HepG2 (cell line): ENCODE measurements around the gene GRIN2C. TPM values are rescaled to one million over a fixed set of nuclear protein-coding genes. Genes with fewer than 3 reads are reported as not detected.
A peak's percentile ranks its signal among the peaks of the same experiment; 100 is the strongest.

Experiments
- ATAC-seq: fragments of 200-7000 bp; cut with Tn5 transposase; 3 replicates; pipeline ENCODE4 v1.9.1; 2020; ENCODE audit warnings: mild to moderate bottlenecking, moderate library complexity
- BruUV-seq: library from RNA; stranded (reverse); fragments of 400-500 nt; replicated peaks from 2 replicates; lab custom pipeline; 2021; lab: Mats Ljungman, UMichigan
- CTCF ChIA-PET: fragments of 300-600 bp; formaldehyde crosslinking; extraction: SDS; loops from one replicate; lab custom pipeline; 2021; ENCODE audit warnings: low total read pairs, inconsistent platforms, low intra/inter-chr PET ratio; lab: Yijun Ruan, JAX
- POLR2A ChIA-PET: fragments of 350-600 bp; sonication (Branson Sonifier 250); formaldehyde crosslinking; loops from one replicate; lab custom pipeline; 2020; ENCODE audit warnings: antibody characterized with exemption, inconsistent platforms; lab: Yijun Ruan, JAX
- DNase-seq: peaks from one replicate; pipeline ENCODE4 v3.0.0-alpha.2; 2015; ENCODE audit warnings: low spot score
- FAIRE-seq: peaks from 3 replicates; lab custom pipeline; 2011; peaks lifted over from hg19 to GRCh38; lab: Jason Lieb, UNC
- H2AFZ ChIP-seq: one replicate; pipeline ENCODE4 v1.6.1; 2011; ENCODE audit warnings: low read length, inconsistent platforms
- H3K27ac ChIP-seq: fragments of 300-600 bp; 3 replicates; pipeline ENCODE4 v1.8.0; 2011; ENCODE audit warnings: mixed run types, mild to moderate bottlenecking, mixed read lengths, low read length, inconsistent platforms; ENCODE audit not compliant: insufficient read depth; ENCODE audit errors: extremely low read length
- H3K27me3 ChIP-seq, 2 experiments: fragments of 200-600 bp in 1 of 2; 2 replicates in 1 of 2; 3 replicates in 1 of 2; pipeline versions ENCODE4 v1.6.0 to v1.8.0; 2011; ENCODE audit warnings: low read length in 2 of 2, mild to moderate bottlenecking in 2 of 2, moderate library complexity in 2 of 2, inconsistent platforms in 1 of 2; ENCODE audit not compliant: insufficient read depth in 2 of 2, control insufficient read depth in 1 of 2
- H3K36me3 ChIP-seq, 2 experiments: fragments of 200-600 bp in 1 of 2; replicated peaks in 1 of 2; 2 replicates in 1 of 2; 3 replicates in 1 of 2; pipeline versions ENCODE4 v1.5.1 to v1.8.0; 2011; ENCODE audit warnings: low read length in 2 of 2, inconsistent platforms in 1 of 2; ENCODE audit not compliant: insufficient read depth in 2 of 2, control insufficient read depth in 1 of 2
- H3K4me1 ChIP-seq: 2 replicates; pipeline ENCODE4 v1.5.1; 2012; ENCODE audit warnings: low read length, inconsistent platforms; ENCODE audit not compliant: insufficient read depth
- H3K4me2 ChIP-seq: 2 replicates; pipeline ENCODE4 v1.6.0; 2011; ENCODE audit warnings: low read depth, low read length, inconsistent platforms
- H3K4me3 ChIP-seq, 3 experiments: fragments of 200-600 bp in 1 of 3; sonication (generic), shearing (Covaris generic) in 1 of 3; replicated peaks in 1 of 3; 2 replicates each; pipeline ENCODE4 v1.5.1; 2011 to 2016; ENCODE audit warnings: low read length in 3 of 3, inconsistent platforms in 2 of 3, low read depth in 2 of 3, mild to moderate bottlenecking in 2 of 3, control low read depth in 1 of 3, mixed read lengths in 1 of 3; ENCODE audit not compliant: insufficient read depth in 1 of 3
- H3K79me2 ChIP-seq: one replicate; pipeline ENCODE4 v1.6.1; 2011; ENCODE audit warnings: low read length, inconsistent platforms; ENCODE audit not compliant: insufficient read depth
- H3K9ac ChIP-seq: 2 replicates; pipeline ENCODE4 v1.6.0; 2011; ENCODE audit warnings: mild to moderate bottlenecking, low read depth, low read length, inconsistent platforms; ENCODE audit not compliant: insufficient read depth
- H3K9me3 ChIP-seq: 2 replicates; pipeline ENCODE4 v1.5.1; 2012; ENCODE audit warnings: mild to moderate bottlenecking, low read length
- H4K20me1 ChIP-seq: 2 replicates; pipeline ENCODE4 v1.6.0; 2011; ENCODE audit warnings: inconsistent platforms, mild to moderate bottlenecking, low read length, moderate library complexity; ENCODE audit not compliant: insufficient read depth
- ATF7 ChIP-seq, 2 experiments: fragments of 450-650 bp in 1 of 2; sonication (generic) in 1 of 2; formaldehyde crosslinking in 1 of 2; IDR thresholded peaks; 2 replicates each; pipeline versions ENCODE4 v1.4.0 to v1.6.1; 2016 to 2020; ENCODE audit warnings: antibody characterized with exemption in 1 of 2, mild to moderate bottlenecking in 1 of 2, missing genetic modification reagents in 1 of 2
- FOSL1 ChIP-seq: sonication (generic); formaldehyde crosslinking; IDR thresholded peaks from 2 replicates; pipeline ENCODE4 v1.9.0; 2021; ENCODE audit warnings: missing genetic modification reagents, borderline replicate concordance
- MZF1 ChIP-seq: sonication (generic); formaldehyde crosslinking; IDR thresholded peaks from 2 replicates; pipeline ENCODE4 v1.8.1; 2023; ENCODE audit warnings: mild to moderate bottlenecking, missing genetic modification reagents, borderline replicate concordance
- ZZZ3 ChIP-seq: sonication (generic); formaldehyde crosslinking; IDR thresholded peaks from 2 replicates; pipeline ENCODE4 v1.4.0; 2020; ENCODE audit warnings: missing genetic modification reagents, mild to moderate bottlenecking, borderline replicate concordance
- WGBS: methylation state at CpG from one replicate; pipeline ENCODE4 v1.1.6; 2017; ENCODE audit warnings: low lambda C conversion rate; 5-methylcytosine and 5-hydroxymethylcytosine counted together
- in situ Hi-C: cut with HindIII; loops from 2 replicates; pipeline ENCODE4 v1.10.0; 2017; ENCODE audit warnings: low pct_unique_long_range_greater_than_20kb; ENCODE audit not compliant: extremely low pct_ligation_motif_present
- intact Hi-C: fragments of 100-400 bp; cut with micrococcal nuclease; formaldehyde crosslinking; loops from one replicate; pipeline ENCODE4 v1.10.0; 2022; ENCODE audit not compliant: unreplicated experiment
- polyA plus RNA-seq, 8 experiments: library from polyadenylated mRNA; depleted of rRNA in 3 of 8; stranded (reverse) in 7 of 8; unstranded in 1 of 8; fragments of >200 nt; fragmentation: Illumina TruSeq in 4 of 8; extraction: Trizol in 4 of 8; gene quantifications; 2 replicates each; pipeline versions ENCODE4 v1.2.1 to v1.2.3, GENCODE V29; 2011 to 2016; ENCODE audit warnings: low read depth in 4 of 8, missing spikeins in 1 of 8, mixed read lengths in 1 of 8; ENCODE audit not compliant: insufficient read depth in 1 of 8
- total RNA-seq, 5 experiments: library from RNA; depleted of rRNA; stranded (reverse); fragments of >200 nt; fragmentation: Illumina TruSeq; extraction: Trizol; gene quantifications; 2 replicates each; pipeline ENCODE4 v1.2.3, GENCODE V29; 2016; ENCODE audit warnings: low read depth in 1 of 5

Gene GRIN2C
- total and polyA plus RNA-seq, 2 of the 13 experiments (the other 11 are each of a cell fraction or from before 2014, with no cell fraction given) = 0.03 to 0.11 TPM

DNA sequence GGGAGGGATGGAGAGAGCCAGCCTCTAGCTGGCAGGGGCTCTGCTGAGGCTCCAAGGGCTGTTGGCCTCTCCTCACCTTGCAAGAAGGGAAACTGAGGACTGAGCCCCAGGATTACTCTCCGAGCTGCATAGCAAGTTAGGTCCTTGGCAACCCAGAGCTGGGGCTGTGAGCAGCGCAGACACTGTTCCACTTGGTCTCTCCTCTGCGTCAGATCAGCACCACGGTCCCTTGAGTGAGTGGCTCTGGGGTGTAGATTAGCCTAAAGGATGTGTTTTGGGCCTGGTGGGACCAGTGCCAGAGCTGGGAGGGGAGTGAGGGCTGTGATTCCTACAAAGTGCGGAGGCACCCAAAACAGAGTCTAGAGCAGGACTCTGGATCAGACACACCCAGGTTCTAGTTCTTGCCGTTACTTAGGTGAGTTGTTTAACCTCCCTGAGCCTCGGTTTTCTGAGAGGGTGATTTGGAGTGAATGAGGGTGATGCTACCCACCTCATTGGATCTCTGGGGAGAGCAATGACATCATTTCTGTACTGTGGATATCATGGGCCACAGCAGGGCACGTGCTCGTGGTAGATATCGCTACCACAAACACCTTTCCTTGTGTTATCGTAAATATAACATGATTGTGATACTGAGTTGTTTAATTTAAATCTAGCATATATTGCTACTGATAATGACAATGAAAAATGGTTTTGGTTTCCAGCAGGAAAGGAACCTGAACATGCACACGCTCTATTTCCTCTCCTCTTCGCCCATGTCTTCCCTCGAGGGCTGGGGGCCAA is 41.9 kb upstream of the GRIN2C start:
- 25% methylated on average over 14 of the region's 14 CpGs for WGBS
- POLR2A ChIA-PET = no interaction called here

DNA sequence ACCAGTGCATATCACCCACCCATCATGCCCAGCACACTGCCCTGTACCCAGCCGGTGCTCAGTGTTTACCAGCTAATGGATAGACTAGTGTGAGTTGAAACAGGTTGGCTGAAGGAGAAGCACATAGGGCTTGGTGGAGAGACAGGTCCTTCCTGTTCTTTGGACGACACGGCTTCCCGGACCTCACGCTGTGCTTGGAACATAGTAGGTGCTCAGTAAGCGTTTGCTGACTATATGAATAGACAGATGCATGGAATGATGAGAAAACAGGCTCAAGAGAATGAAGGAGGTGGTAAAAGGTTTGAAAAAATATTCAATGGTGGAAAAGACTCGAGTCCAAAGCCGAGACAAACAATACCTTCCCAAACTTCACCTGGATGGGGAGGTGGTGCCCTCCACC is 40.5 kb upstream of the GRIN2C start:
- no peak overlapping the region for H3K4me2 ChIP-seq
- no peak overlapping the region for H3K27ac ChIP-seq
- DNase-seq (no peak), FAIRE-seq (no peak), ATAC-seq (no peak)
- no peak overlapping the region for H2AFZ ChIP-seq
- BruUV-seq = no TSS peak
- in situ Hi-C loops = no loop called here
- H3K79me2 ChIP-seq = no peaks in the 10 kb centered on the region
- CTCF ChIA-PET = no interaction called here
- 1% methylated on average over 8 of the region's 8 CpGs for WGBS
- TF ChIP-seq FOSL1 (CRISPR knock-in tag) = no peak
- intact Hi-C loops = no loop called here
- no peaks in the 10 kb centered on the region for H3K36me3 ChIP-seq
- no peak overlapping the region for H3K9ac ChIP-seq
- H3K9me3 ChIP-seq = no peaks in the 10 kb centered on the region
- peaks cover 14 to 66% of the 10 kb centered on the region in 2 experiments for H3K27me3 ChIP-seq
- no peak overlapping the region for H3K4me3 ChIP-seq
- POLR2A ChIA-PET = interaction anchor here (1.2 kb wide), 1 partner anchor 126 kb away, joined by 5 read pairs; no protein-coding TSS in a partner anchor
- no peaks in the 10 kb centered on the region for H3K4me1 ChIP-seq
- no peaks in the 10 kb centered on the region for H4K20me1 ChIP-seq

More for the DNA sequence above, 41.9 kb upstream of the GRIN2C start:
- H2AFZ ChIP-seq = no peak overlapping the region
- H3K9me3 ChIP-seq = no peaks in the 10 kb centered on the region
- no peaks in the 10 kb centered on the region for H4K20me1 ChIP-seq
- no TSS peak for BruUV-seq
- H3K4me3 ChIP-seq = no peak overlapping the region
- H3K27me3 ChIP-seq = peaks cover 14 to 57% of the 10 kb centered on the region in 2 experiments
- intact Hi-C loops = no loop called here
- H3K27ac ChIP-seq = no peak overlapping the region
- H3K9ac ChIP-seq = no peak overlapping the region
- peak; percentile 50; the same call in 1 of the 2 replicates for TF ChIP-seq ATF7 (IDR thresholded peaks at IDR 0.05)
- TF ChIP-seq ATF7 (CRISPR knock-in tag; IDR thresholded peaks at IDR 0.05) = no peak
- TF ChIP-seq ZZZ3 (CRISPR knock-in tag) = no peak
- no peak for TF ChIP-seq MZF1 (CRISPR knock-in tag)
- no peak overlapping the region for H3K4me2 ChIP-seq
- in situ Hi-C loops = no loop called here
- DNase-seq (no peak), ATAC-seq (no peak), FAIRE-seq (no peak)
- H3K4me1 ChIP-seq = no peaks in the 10 kb centered on the region
- H3K36me3 ChIP-seq = no peaks in the 10 kb centered on the region
- H3K79me2 ChIP-seq = no peaks in the 10 kb centered on the region
- CTCF ChIA-PET = no interaction called here
